Mesenchymal stem cell (in vitro differentiated cells and primary cell): ENCODE measurements around the gene RADIL.

Source experiments
- DNase-seq: peaks from one replicate; pipeline ENCODE4 v3.0.0-alpha.2; 2013
- H2AFZ ChIP-seq: one replicate; pipeline ENCODE4 v1.6.1; 2013; ENCODE audit warnings: low read depth, mild to moderate bottlenecking, control low read depth, inconsistent platforms, low read length, moderate library complexity
- H2AK5ac ChIP-seq: 2 replicates; pipeline ENCODE4 v1.6.1; 2013; ENCODE audit warnings: low read length, moderate library complexity, mild to moderate bottlenecking, inconsistent platforms; ENCODE audit not compliant: severe bottlenecking
- H2BK120ac ChIP-seq: one replicate; pipeline ENCODE4 v1.6.1; 2013; ENCODE audit warnings: low read depth, mild to moderate bottlenecking, inconsistent platforms, low read length, moderate library complexity
- H2BK12ac ChIP-seq, 2 experiments: one replicate each; pipeline ENCODE4 v1.6.1; 2013; ENCODE audit warnings: inconsistent platforms in 2 of 2, low read length in 2 of 2, mild to moderate bottlenecking in 2 of 2, moderate library complexity in 2 of 2, control low read depth in 1 of 2
- H2BK15ac ChIP-seq: one replicate; pipeline ENCODE4 v1.6.1; 2013; ENCODE audit warnings: mild to moderate bottlenecking, low read depth, inconsistent platforms; ENCODE audit not compliant: poor library complexity, severe bottlenecking
- H2BK5ac ChIP-seq: 2 replicates; pipeline ENCODE4 v1.6.1; 2013; ENCODE audit warnings: low read depth, mild to moderate bottlenecking, low read length, control low read depth, inconsistent platforms; ENCODE audit not compliant: poor library complexity, severe bottlenecking
- H3K14ac ChIP-seq, 2 experiments: one replicate each; pipeline ENCODE4 v1.6.1; 2013; ENCODE audit warnings: inconsistent platforms in 2 of 2, low read length in 2 of 2, control low read depth in 1 of 2, mild to moderate bottlenecking in 1 of 2, moderate library complexity in 1 of 2
- H3K18ac ChIP-seq, 2 experiments: one replicate each; pipeline ENCODE4 v1.6.1; 2013; ENCODE audit warnings: inconsistent platforms in 2 of 2, low read length in 2 of 2, control low read depth in 1 of 2, low read depth in 1 of 2, mild to moderate bottlenecking in 1 of 2
- H3K23ac ChIP-seq, 2 experiments: one replicate each; pipeline ENCODE4 v1.6.1; 2013; ENCODE audit warnings: inconsistent platforms in 2 of 2, low read length in 2 of 2, mild to moderate bottlenecking in 2 of 2, moderate library complexity in 2 of 2, control low read depth in 1 of 2
- H3K27ac ChIP-seq: 2 replicates; pipeline ENCODE4 v1.5.1; 2013; ENCODE audit warnings: mild to moderate bottlenecking, moderate library complexity, low read length, control low read depth, inconsistent platforms; ENCODE audit not compliant: poor library complexity, severe bottlenecking
- H3K27me3 ChIP-seq, 2 experiments: 2 replicates each; pipeline versions ENCODE4 v1.6.1 to v1.7.0; 2013; ENCODE audit warnings: low read length in 2 of 2, mild to moderate bottlenecking in 2 of 2, moderate library complexity in 2 of 2, control low read depth in 1 of 2, inconsistent platforms in 1 of 2; ENCODE audit not compliant: control insufficient read depth in 1 of 2, insufficient read depth in 1 of 2
- H3K36me3 ChIP-seq, 2 experiments: 2 replicates each; pipeline versions ENCODE4 v1.6.1 to v1.7.0; 2013; ENCODE audit warnings: low read length in 2 of 2, control low read depth in 1 of 2, inconsistent platforms in 1 of 2, low read depth in 1 of 2, mild to moderate bottlenecking in 1 of 2; ENCODE audit not compliant: insufficient read depth in 2 of 2, control insufficient read depth in 1 of 2
- H3K4ac ChIP-seq, 2 experiments: one replicate each; pipeline ENCODE4 v1.6.1; 2013; ENCODE audit warnings: inconsistent platforms in 2 of 2, low read length in 2 of 2, mild to moderate bottlenecking in 2 of 2, moderate library complexity in 2 of 2, control low read depth in 1 of 2, low read depth in 1 of 2
- H3K4me1 ChIP-seq: 2 replicates; pipeline ENCODE4 v1.6.1; 2013; ENCODE audit warnings: low read depth, low read length, control low read depth; ENCODE audit not compliant: control insufficient read depth, insufficient read depth
- H3K4me2 ChIP-seq: 2 replicates; pipeline ENCODE4 v1.6.1; 2013; ENCODE audit warnings: low read length, mild to moderate bottlenecking, inconsistent platforms; ENCODE audit not compliant: poor library complexity, severe bottlenecking
- H3K4me3 ChIP-seq, 2 experiments: 2 replicates each; pipeline versions ENCODE4 v1.5.1 to v1.7.0; 2013; ENCODE audit warnings: low read length in 2 of 2, mild to moderate bottlenecking in 2 of 2, control low read depth in 1 of 2, low read depth in 1 of 2; ENCODE audit not compliant: insufficient read depth in 1 of 2
- H3K79me1 ChIP-seq: replicated peaks from 2 replicates; pipeline ENCODE4 v1.6.1; 2013; ENCODE audit warnings: mild to moderate bottlenecking, control low read depth, low read length, inconsistent platforms; ENCODE audit not compliant: poor library complexity, severe bottlenecking
- H3K9ac ChIP-seq: 2 replicates; pipeline ENCODE4 v1.7.0; 2013; ENCODE audit warnings: mild to moderate bottlenecking, low read length, moderate library complexity
- H3K9me3 ChIP-seq: 2 replicates; pipeline ENCODE4 v1.7.0; 2013; ENCODE audit warnings: mild to moderate bottlenecking, low read length; ENCODE audit not compliant: control insufficient read depth
- H4K8ac ChIP-seq: one replicate; pipeline ENCODE4 v1.6.1; 2013; ENCODE audit warnings: inconsistent platforms, mild to moderate bottlenecking, low read length, moderate library complexity
- H4K91ac ChIP-seq: one replicate; pipeline ENCODE4 v1.6.1; 2013; ENCODE audit warnings: mild to moderate bottlenecking, low read length, inconsistent platforms
- WGBS: methylation state at CpG from one replicate; pipeline ENCODE4 v1.1.7; 2013; ENCODE audit warnings: mixed read lengths; 5-methylcytosine and 5-hydroxymethylcytosine counted together

RADIL gene

DNA sequence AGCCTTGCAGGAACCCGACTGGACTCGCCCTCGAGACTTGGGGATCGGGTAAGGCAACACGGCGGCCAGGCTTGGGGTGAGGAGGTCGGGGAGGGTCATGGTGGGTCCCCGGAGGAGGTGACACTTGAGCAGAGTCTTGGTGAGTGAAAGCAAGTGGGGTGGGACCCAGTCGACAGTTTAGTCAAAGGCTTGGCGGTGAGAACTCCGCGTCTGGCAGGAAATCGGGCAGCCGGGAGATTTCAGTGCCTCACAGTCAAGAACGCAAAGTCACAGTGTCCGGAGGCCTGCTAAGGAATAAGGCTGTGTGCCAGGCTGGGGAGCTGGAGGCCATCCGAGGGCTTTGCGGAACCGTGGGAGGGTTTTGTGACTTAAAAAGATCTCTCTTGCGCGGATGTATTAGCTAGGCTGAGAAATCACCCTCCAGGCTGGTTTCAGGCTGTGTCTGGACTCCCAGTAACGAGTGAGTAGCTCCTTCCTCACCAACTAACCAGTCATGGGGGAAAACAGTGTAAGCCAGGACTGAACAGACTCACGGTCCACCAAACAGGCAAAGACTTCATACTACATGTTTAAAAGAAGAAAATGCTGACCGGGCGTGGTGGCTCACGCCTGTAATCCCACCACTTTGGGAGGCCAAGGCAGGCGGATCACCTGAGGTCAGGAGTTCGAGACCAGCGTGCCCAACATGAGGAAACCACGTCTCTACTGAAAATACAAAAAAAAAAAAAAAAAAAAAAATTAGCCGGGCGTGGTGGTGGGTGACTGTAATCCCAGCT lies 107.5 kb downstream of the RADIL start:
- H3K27me3 ChIP-seq: no peaks in the 10 kb centered on the region
- peak overlapping the region; percentile 59 for H2BK120ac ChIP-seq
- H2AFZ ChIP-seq: peak overlapping the region; percentile 93
- peak overlapping the region; percentile 81 for H4K91ac ChIP-seq
- H3K4me3 ChIP-seq: peak overlapping the region; percentile 95 to 99
- H2BK5ac ChIP-seq: peak overlapping the region; percentile 8
- H3K23ac ChIP-seq: peak overlapping the region in 1 of 2 experiments; percentile 73
- peak overlapping the region; percentile 99 for H3K9ac ChIP-seq
- peak; percentile 64 for DNase-seq
- peak overlapping the region; percentile 86 for H3K27ac ChIP-seq
- peaks cover 25% of the 10 kb centered on the region for H3K79me1 ChIP-seq
- 28% methylated on average over 28 of the region's 32 CpGs for WGBS
- H3K18ac ChIP-seq: peak overlapping the region; percentile 78 to 96
- peak overlapping the region; percentile 61 to 98 for H3K4ac ChIP-seq
- H3K4me1 ChIP-seq: peaks cover 18% of the 10 kb centered on the region
- no peaks in the 10 kb centered on the region for H3K9me3 ChIP-seq
- peaks cover 26 to 35% of the 10 kb centered on the region in 2 experiments for H3K36me3 ChIP-seq
- H3K4me2 ChIP-seq: peak overlapping the region; percentile 87
- H2BK12ac ChIP-seq: peak overlapping the region; percentile 23 to 83
- H2AK5ac ChIP-seq: peak overlapping the region; percentile 70
- H2BK15ac ChIP-seq: no peak overlapping the region
- peak overlapping the region in 1 of 2 experiments; percentile 97 for H3K14ac ChIP-seq
- H4K8ac ChIP-seq: peak overlapping the region; percentile 62

DNA sequence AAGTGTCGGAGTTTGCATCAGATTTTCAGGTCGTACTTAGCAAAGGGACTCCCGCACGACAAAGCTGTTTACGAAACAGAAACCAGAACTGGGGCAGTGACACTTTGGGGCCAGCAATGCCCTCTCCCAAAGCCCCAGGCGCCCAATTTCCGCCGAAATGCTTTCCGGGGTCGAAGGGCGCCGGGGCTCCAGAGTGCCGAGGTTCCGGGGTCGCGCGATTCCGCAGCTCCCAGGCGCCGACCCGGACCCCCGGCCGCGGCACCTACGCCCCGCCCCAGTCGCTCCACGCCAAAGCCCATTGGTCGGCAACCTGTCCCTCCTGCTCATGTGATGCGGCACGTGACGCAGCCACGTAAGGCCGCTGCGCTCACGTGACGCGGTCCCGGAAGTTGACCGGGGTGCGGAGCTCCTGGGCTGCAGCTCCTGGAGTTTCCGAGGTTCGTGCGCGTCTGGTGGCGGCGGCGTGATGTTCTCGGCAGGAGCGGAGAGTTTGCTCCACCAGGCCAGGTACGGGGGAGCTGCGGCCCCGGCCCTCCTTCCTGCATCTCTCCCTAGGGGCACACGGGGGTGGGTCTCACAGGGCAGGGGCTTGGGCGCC lies 108.2 kb downstream of the RADIL start, which contains the start of gene AP5Z1:
AP5Z1 (plus strand) TSS at position 374 of the 598 bp plus-strand sequence; CDS start at position 467, 93 bp downstream.
- peak within 1 kb of the TSS; percentile 93 for H4K91ac ChIP-seq
- H2BK15ac ChIP-seq: peak within 1 kb of the TSS; percentile 17
- peak; percentile 96 for DNase-seq
- H3K18ac ChIP-seq: peak within 1 kb of the TSS; percentile 83 to 96
- H3K23ac ChIP-seq: peak within 1 kb of the TSS in 1 of 2 experiments; percentile 73
- H4K8ac ChIP-seq: peak within 1 kb of the TSS; percentile 98
- peaks cover 24 to 29% of the 10 kb centered on the region in 2 experiments for H3K36me3 ChIP-seq
- peak within 1 kb of the TSS; percentile 93 for H2AFZ ChIP-seq
- no peaks in the 10 kb centered on the region for H3K9me3 ChIP-seq
- WGBS: under 1% methylated on average over 55 of the region's 55 CpGs
- H3K27ac ChIP-seq: peak within 1 kb of the TSS; percentile 86
- H2BK5ac ChIP-seq: peak within 1 kb of the TSS; percentile 81
- H3K27me3 ChIP-seq: no peaks in the 10 kb centered on the region
- peaks cover 18% of the 10 kb centered on the region for H3K4me1 ChIP-seq
- H2BK120ac ChIP-seq: peak within 1 kb of the TSS; percentile 59
- peak within 1 kb of the TSS; percentile 23 to 83 for H2BK12ac ChIP-seq
- peak within 1 kb of the TSS; percentile 87 for H3K4me2 ChIP-seq
- peak within 1 kb of the TSS; percentile 99 for H3K9ac ChIP-seq
- H3K4me3 ChIP-seq: peak within 1 kb of the TSS; percentile 95 to 99
- H3K14ac ChIP-seq: peak within 1 kb of the TSS in 1 of 2 experiments; percentile 97
- peaks cover 25% of the 10 kb centered on the region for H3K79me1 ChIP-seq
- H2AK5ac ChIP-seq: peak within 1 kb of the TSS; percentile 70
- H3K4ac ChIP-seq: peak within 1 kb of the TSS; percentile 86 to 98

DNA sequence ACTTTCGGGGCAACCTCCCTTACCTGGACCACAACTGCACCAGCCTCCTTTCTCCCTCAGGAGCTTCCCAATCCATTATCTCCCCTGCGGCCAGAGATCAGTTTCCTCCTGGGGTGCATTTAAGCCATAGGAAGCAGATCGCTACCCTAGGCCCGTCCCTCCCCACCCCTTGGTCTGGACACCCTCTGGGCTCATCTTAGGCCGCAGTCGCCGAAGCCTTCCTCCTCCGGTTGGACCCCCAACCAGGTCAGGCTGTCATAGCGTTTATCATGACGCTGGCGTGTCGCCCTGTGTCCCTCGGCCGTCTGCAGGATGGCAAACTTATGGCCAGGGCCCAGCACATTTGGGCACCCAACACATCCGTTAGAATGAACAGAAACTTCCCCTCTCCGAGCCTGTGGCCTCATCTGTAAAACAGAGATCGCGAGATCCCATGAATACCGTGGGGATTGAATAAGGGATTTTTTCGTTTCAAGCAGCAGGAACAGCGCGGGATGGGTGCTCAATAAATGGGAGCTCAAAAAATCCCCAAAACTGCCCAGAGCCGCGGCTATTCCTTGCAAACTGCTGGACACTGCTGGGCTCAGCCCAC lies 108.8 kb downstream of the RADIL start:
- peak overlapping the region; percentile 99 for H3K9ac ChIP-seq
- DNase-seq: no peak
- H3K27me3 ChIP-seq: no peaks in the 10 kb centered on the region
- no peak overlapping the region for H2AFZ ChIP-seq
- H3K79me1 ChIP-seq: peaks cover 22% of the 10 kb centered on the region
- H3K18ac ChIP-seq: peak overlapping the region; percentile 77 to 83
- peak overlapping the region; percentile 98 for H4K8ac ChIP-seq
- H2BK120ac ChIP-seq: peak overlapping the region; percentile 39
- peaks cover 22 to 25% of the 10 kb centered on the region in 2 experiments for H3K36me3 ChIP-seq
- peak overlapping the region in 1 of 2 experiments; percentile 23 for H3K23ac ChIP-seq
- H2BK12ac ChIP-seq: peak overlapping the region; percentile 15 to 40
- no peak overlapping the region for H2BK15ac ChIP-seq
- H3K27ac ChIP-seq: peak overlapping the region; percentile 86
- no peaks in the 10 kb centered on the region for H3K9me3 ChIP-seq
- H3K4me3 ChIP-seq: peak overlapping the region; percentile 95 to 99
- peaks cover 18% of the 10 kb centered on the region for H3K4me1 ChIP-seq
- peak overlapping the region; percentile 83 to 86 for H3K4ac ChIP-seq
- peak overlapping the region in 1 of 2 experiments; percentile 50 for H3K14ac ChIP-seq
- H3K4me2 ChIP-seq: peak overlapping the region; percentile 71
- peak overlapping the region; percentile 33 for H2AK5ac ChIP-seq
- H4K91ac ChIP-seq: peak overlapping the region; percentile 93
- peak overlapping the region; percentile 81 for H2BK5ac ChIP-seq
- WGBS: 62% methylated on average over 24 of the region's 24 CpGs
